Prostate gland (tissue), 2 donors: ENCODE results near the gene POMP. TPM values are rescaled to one million over a fixed set of nuclear protein-coding genes. Genes with fewer than 3 reads are reported as not detected.

Experiments
- DNase-seq: peaks from one replicate; pipeline ENCODE4 v3.0.0-alpha.2; 2019; ENCODE audit warnings: low spot score
- H3K27ac ChIP-seq, 2 donors: fragments of 200-600 bp; sonication (generic); 2 replicates each; pipeline ENCODE4 v1.5.1; 2017 to 2019
- H3K27me3 ChIP-seq: fragments of 200-600 bp; sonication (generic); replicated peaks from 2 replicates; pipeline ENCODE4 v1.5.1; 2019; ENCODE audit not compliant: insufficient read depth
- H3K36me3 ChIP-seq, 2 donors: fragments of 200-600 bp; sonication (generic); 1 replicate in 1 of 2; 2 replicates in 1 of 2; pipeline versions ENCODE4 v1.5.1 to v1.8.1; 2017 to 2019
- H3K4me1 ChIP-seq: fragments of 200-600 bp; sonication (generic); replicated peaks from 2 replicates; pipeline ENCODE4 v1.5.1; 2019
- H3K4me3 ChIP-seq, 2 donors: fragments of 200-600 bp; sonication (generic); 2 replicates each; pipeline ENCODE4 v1.5.1; 2017 to 2019
- H3K9me3 ChIP-seq: fragments of 200-600 bp; sonication (generic); 2 replicates; pipeline ENCODE4 v1.5.1; 2017
- POLR2A ChIP-seq: fragments of 450-650 bp; IDR thresholded peaks from one replicate; pipeline ENCODE4 v1.6.1; 2016; ENCODE audit warnings: antibody characterized with exemption, mild to moderate bottlenecking
- POLR2AphosphoS5 ChIP-seq: sonication (generic); formaldehyde crosslinking; IDR thresholded peaks from one replicate; pipeline ENCODE4 v1.6.1; 2017; ENCODE audit warnings: antibody characterized with exemption
- WGBS: methylation state at CpG from one replicate; pipeline ENCODE4 v1.1.5; 2018; 5-methylcytosine and 5-hydroxymethylcytosine counted together
- intact Hi-C: fragments of 100-400 bp; cut with DNase I; formaldehyde crosslinking; loops from one replicate; pipeline ENCODE4 v1.14.2; 2022
- total RNA-seq, 2 donors: library from RNA; depleted of rRNA; stranded (reverse); fragments of >200 nt; gene quantifications; one replicate each; pipeline ENCODE4 v1.1.0, GENCODE V29; 2016
- TF ChIP-seq, protein P1 (sequence below), 4 experiments: fragments of 200-600 bp in 2 of 4; fragments of 450-650 bp in 2 of 4; sonication (generic) in 2 of 4; IDR thresholded peaks; 1 replicate in 3 of 4; 2 replicates in 1 of 4; pipeline ENCODE4 v1.5.1; 2016 to 2019; ENCODE audit warnings: antibody characterized with exemption in 4 of 4, mild to moderate bottlenecking in 2 of 4, moderate library complexity in 2 of 4

Gene POMP
- total RNA-seq, 2 donors from 2014 or later: 26.3 to 35.9 TPM

- Histone ChIP-seq H3K27me3 (no peaks in the 10 kb centered on the region), H3K4me3 (no peak overlapping the region), H3K27ac (no peak overlapping the region), H3K4me1 (no peaks in the 10 kb centered on the region), H3K9me3 (no peaks in the 10 kb centered on the region), H3K36me3 (no peaks in the 10 kb centered on the region)
- 80% methylated on average over 5 of the region's 5 CpGs for WGBS
- DNase-seq: no peak
- intact Hi-C loops: no loop called here
- TF ChIP-seq POLR2AphosphoS5 (no peak), POLR2A (no peak)
- TF ChIP-seq, protein P1, sequence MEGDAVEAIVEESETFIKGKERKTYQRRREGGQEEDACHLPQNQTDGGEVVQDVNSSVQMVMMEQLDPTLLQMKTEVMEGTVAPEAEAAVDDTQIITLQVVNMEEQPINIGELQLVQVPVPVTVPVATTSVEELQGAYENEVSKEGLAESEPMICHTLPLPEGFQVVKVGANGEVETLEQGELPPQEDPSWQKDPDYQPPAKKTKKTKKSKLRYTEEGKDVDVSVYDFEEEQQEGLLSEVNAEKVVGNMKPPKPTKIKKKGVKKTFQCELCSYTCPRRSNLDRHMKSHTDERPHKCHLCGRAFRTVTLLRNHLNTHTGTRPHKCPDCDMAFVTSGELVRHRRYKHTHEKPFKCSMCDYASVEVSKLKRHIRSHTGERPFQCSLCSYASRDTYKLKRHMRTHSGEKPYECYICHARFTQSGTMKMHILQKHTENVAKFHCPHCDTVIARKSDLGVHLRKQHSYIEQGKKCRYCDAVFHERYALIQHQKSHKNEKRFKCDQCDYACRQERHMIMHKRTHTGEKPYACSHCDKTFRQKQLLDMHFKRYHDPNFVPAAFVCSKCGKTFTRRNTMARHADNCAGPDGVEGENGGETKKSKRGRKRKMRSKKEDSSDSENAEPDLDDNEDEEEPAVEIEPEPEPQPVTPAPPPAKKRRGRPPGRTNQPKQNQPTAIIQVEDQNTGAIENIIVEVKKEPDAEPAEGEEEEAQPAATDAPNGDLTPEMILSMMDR (IDR thresholded peaks at IDR 0.05): no peak
Observed at GRCh38 chr13:28621449-28621848, 37.5 kb upstream of the POMP start.

DNA sequence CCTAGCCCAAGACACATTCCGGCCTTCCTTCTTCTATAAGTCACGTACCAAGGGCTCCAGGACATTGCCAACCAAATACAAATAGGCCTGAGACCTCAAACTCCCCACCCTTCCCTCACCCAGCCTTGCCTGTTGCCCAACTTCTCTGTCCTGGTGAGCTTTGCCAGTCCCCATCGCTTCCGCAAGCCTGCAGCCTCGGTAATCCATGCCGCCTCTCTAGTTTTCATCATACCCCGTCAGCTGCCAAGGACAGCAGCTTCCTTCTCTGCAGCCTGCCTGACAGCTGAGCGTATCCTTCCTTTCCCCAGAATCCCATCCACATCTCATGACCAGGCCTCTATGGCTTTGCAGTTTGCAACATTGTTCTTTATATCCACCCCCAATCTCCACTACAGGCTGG, 36.6 kb upstream of the POMP start:
- Histone ChIP-seq H3K9me3 (no peaks in the 10 kb centered on the region), H3K4me3 (no peak overlapping the region), H3K4me1 (no peaks in the 10 kb centered on the region), H3K27me3 (no peaks in the 10 kb centered on the region), H3K36me3 (no peaks in the 10 kb centered on the region), H3K27ac (no peak overlapping the region)
- WGBS: 92% methylated on average over 8 of the region's 8 CpGs
- intact Hi-C loops: no loop called here
- no peak for DNase-seq
- no peak for TF ChIP-seq POLR2A

- no peak overlapping the region for H3K4me3 ChIP-seq
- no peaks in the 10 kb centered on the region for H3K27me3 ChIP-seq
- TF ChIP-seq, protein P1 (IDR thresholded peaks at IDR 0.05): no peak
- intact Hi-C loops: no loop called here
- H3K36me3 ChIP-seq: no peaks in the 10 kb centered on the region
- no peaks in the 10 kb centered on the region for H3K9me3 ChIP-seq
- WGBS: 40% methylated on average over 15 of the region's 15 CpGs
- H3K27ac ChIP-seq: no peak overlapping the region
- no peak for DNase-seq
- H3K4me1 ChIP-seq: no peaks in the 10 kb centered on the region
Observed at GRCh38 chr13:28623782-28624706, 34.9 kb upstream of the POMP start.

GRCh38 chr13:28624707-28625432, 34.1 kb upstream of the POMP start:
- Histone ChIP-seq H3K4me1 (no peaks in the 10 kb centered on the region), H3K4me3 (no peak overlapping the region), H3K9me3 (no peaks in the 10 kb centered on the region), H3K27ac (no peak overlapping the region), H3K27me3 (no peaks in the 10 kb centered on the region), H3K36me3 (no peaks in the 10 kb centered on the region)
- WGBS: 58% methylated on average over 11 of the region's 11 CpGs
- DNase-seq: no peak
- intact Hi-C loops: no loop called here
- TF ChIP-seq POLR2AphosphoS5 (no peak), POLR2A (no peak)
- TF ChIP-seq, protein P1 (IDR thresholded peaks at IDR 0.05): no peak

DNA sequence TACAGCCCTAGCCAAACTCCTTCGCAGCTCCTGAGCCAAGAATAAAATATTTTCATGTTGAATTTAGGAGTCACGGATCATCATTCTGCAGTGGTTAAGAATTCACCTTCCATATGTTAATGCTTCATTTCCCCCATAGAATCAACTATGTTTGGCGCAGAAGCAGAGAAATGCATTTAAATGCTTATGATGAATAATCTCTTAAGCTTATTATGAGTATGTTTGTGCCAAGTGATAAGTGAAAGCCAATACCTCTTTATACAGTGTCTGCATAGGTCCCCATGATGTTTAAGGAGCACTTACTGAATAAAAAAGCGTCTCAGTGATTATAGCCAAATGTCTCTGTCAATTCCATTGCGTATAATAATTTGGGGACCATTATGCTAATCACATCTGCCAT, 32.7 kb upstream of the POMP start:
- no peaks in the 10 kb centered on the region for H3K36me3 ChIP-seq
- no peaks in the 10 kb centered on the region for H3K4me1 ChIP-seq
- H3K27ac ChIP-seq: no peak overlapping the region
- no peaks in the 10 kb centered on the region for H3K27me3 ChIP-seq
- no peak for DNase-seq
- no peaks in the 10 kb centered on the region for H3K9me3 ChIP-seq
- intact Hi-C loops: no loop called here
- H3K4me3 ChIP-seq: no peak overlapping the region
- TF ChIP-seq POLR2AphosphoS5: no peak
- TF ChIP-seq, protein P1 (IDR thresholded peaks at IDR 0.05): no peak
- no peak for TF ChIP-seq POLR2A
- WGBS: 78% methylated on average over 5 of the region's 5 CpGs
